GM19193 (cell line): ENCODE data around the gene WDR64.

ENCODE experiments used
- POLR2A ChIP-seq: IDR thresholded peaks from 4 replicates; pipeline ENCODE4 v1.6.1; 2011; ENCODE audit not compliant: insufficient read depth, insufficient read length; ENCODE audit errors: extremely low read depth

WDR64 gene

GRCh38 chr1:241817331-241817792, 165.3 kb downstream of the WDR64 start:
- no peak for TF ChIP-seq POLR2A

DNA sequence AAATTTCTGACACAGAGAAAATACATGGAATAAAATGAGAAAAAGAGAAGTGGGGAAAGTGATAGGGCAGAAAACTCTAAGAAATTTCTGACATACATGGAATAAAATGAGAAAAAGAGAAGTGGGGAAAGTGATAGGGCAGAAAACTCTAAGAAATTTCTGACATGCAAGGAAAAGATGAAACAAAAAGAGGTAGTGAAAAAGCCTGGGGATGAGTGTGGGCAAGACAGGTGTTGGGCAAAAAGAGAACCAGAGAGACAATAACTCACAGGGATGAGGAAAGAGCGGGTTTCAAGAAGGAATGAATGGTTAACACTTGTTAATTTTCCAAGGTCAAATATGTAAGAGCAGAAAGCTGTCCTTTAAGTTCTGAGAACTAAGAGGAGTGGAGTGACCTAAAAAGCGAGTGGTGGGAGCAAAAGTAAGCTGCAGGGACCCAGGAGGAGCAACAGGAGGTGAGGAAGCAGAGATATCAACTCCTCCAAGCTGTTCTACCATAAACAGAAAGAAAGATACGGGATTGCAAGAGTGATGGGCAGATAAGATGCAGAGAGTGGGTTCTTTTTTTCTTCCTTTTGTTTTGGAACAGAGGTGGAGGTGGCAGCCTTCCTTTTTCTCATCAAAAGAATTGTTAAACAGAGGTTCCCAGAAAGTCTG, 166.0 kb downstream of the WDR64 start:
- TF ChIP-seq POLR2A, result no peak

GRCh38 chr1:241819340-241819866, 167.3 kb downstream of the WDR64 start:
- TF ChIP-seq POLR2A, result no peak

GRCh38 chr1:241821363-241821762, 169.3 kb downstream of the WDR64 start:
- no peak for TF ChIP-seq POLR2A

DNA sequence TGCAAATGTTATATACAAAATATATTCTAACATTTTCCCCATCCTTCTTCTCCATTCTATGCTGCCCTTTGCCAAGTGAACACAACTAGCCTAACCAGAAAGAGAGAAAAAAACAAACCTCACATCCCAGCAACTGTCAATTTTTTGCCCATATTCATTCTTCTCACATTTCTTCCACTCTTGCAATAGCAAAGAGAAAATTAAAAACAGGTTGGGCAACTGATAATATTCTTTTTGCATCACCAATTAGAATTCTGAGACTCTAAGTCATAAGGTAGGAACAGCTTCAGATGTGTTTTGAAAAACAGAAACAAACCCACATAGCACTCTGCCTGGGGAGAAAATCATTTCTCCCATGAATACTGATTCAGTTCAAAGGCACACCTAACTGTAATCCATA, 170.8 kb downstream of the WDR64 start:
- TF ChIP-seq POLR2A, result no peak

GRCh38 chr1:241823925-241824324, 171.8 kb downstream of the WDR64 start:
- TF ChIP-seq POLR2A, result no peak

- no peak for TF ChIP-seq POLR2A
Measured at GRCh38 chr1:241825581-241825980, 173.5 kb downstream of the WDR64 start.

GRCh38 chr1:241827264-241827663, 175.2 kb downstream of the WDR64 start:
- TF ChIP-seq POLR2A, result no peak

GRCh38 chr1:241828463-241829021, 176.5 kb downstream of the WDR64 start:
- TF ChIP-seq POLR2A, result no peak

- TF ChIP-seq POLR2A, result no peak
Measured at GRCh38 chr1:241829468-241829867, 177.4 kb downstream of the WDR64 start.

DNA sequence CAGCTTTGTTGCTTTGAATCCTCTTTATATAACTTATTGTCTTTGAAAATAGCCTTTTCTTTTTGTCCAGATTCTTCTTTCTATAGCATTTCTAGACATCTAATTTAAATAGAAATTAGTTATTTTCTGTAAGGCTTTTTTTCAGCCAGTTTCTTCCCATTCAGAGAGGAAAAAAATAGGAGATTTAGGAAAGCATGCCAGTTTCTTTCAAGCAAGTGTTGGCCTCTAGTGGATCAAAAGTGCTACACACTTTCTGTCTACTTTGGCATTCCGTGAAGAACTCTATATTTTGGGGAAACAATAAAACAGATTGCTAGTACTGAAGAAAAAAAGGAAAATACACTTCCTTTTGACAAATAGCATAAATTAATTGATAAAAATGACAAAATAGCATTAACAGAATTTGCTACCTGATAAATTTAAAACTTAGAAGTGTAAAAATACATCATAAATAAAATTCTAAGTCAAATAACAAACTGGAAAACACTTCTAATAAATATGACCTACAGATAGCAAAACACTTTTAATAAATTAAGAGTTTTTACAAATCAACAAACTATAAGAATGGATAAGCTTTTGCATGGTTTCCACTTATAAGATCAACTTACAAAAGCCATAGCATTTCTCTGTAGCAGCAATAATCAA, 182.8 kb downstream of the WDR64 start:
- no peak for TF ChIP-seq POLR2A

DNA sequence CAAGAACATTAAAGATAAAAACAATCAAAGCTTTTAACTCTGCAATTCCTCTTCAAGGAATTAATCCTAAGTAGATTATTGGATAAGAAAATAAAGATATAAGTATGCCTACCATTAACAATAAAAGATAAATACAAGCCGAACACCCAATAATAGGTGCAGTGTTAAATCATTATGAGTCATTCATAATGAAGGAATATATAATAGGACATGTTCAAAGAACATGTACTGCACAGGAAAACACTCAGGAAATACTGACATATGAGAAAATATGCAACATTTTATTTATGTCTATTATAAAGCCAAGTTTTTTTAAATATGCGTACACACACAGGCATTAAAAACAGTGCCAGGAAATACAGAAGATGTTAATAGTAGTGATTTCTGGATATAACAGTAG, 184.9 kb downstream of the WDR64 start:
- no peak for TF ChIP-seq POLR2A

DNA sequence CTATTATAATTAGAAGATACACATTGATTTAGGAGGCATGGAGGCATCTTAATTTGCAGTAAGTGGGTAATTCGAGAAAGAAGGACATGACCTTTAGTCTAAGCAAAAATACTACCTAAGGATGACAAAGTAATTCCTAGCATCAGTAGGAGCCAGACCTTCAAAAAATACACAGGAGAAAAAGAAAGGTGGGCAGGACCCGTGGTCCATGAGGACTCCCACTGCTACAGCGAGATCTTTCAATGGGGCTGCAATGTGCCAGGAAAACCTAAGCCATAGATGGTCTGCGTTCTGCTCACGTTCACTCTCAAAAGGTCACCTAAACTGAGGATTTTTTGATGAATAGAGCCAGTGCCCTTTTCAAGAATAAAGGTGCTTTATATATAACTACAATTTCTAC, 185.3 kb downstream of the WDR64 start:
- TF ChIP-seq POLR2A, result no peak

- no peak for TF ChIP-seq POLR2A
Measured at GRCh38 chr1:241837901-241838300, 185.8 kb downstream of the WDR64 start.

- no peak for TF ChIP-seq POLR2A
Measured at GRCh38 chr1:241838897-241839296, 186.8 kb downstream of the WDR64 start.
